T-helper 9 cell (primary cell): ENCODE results near the gene CAPRIN1.

Experiments used
- DNase-seq: peaks from one replicate; pipeline ENCODE4 v3.0.0-alpha.2; 2020
- total RNA-seq, 2 donors: gene quantifications; one replicate each; lab custom pipeline; 2026; lab: John Stamatoyannopoulos, UW

CAPRIN1 gene
- total RNA-seq = 177 to 291 reads per million in 2 donors

DNA sequence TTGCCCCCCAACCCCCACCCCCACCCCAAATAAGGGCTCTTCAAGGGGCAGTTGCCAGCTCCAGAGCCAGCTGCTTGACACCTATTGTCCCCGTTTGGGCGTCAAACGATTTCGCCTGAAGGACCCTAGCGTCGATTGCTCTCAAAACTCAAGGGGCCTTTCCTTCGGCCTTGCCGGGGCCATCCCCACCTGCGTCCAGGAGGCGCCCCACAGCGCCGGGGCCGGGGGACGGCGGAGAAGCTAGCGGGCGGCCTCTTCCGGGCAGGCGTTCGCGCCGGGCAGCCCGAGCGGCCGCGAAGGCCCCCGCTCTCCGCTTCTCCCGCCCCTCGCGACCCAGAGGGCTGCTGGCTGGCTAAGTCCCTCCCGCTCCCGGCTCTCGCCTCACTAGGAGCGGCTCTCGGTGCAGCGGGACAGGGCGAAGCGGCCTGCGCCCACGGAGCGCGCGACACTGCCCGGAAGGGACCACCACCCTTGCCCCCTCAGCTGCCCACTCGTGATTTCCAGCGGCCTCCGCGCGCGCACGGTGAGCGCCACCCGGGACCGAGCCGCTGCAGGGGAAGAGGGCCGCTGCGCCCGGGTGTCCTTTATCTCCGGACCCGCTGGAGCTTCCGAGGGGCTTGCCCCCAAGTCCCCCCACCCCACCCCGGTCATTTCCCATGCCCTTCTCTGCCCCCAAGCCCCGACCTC is at the start of gene CAPRIN1:
Gene CAPRIN1 (plus strand): TSS at position 383 of the 687 bp plus-strand sequence. CDS start 690 bp downstream, outside the sequence.
- DNase-seq = peak; percentile 73

GRCh38 chr11:34002420-34002819 is 49.1 kb upstream of the CAPRIN1 start:
- no peak for DNase-seq

GRCh38 chr11:34004236-34004635 is 47.3 kb upstream of the CAPRIN1 start:
- no peak for DNase-seq

- DNase-seq = no peak
Measured at GRCh38 chr11:34006876-34007275, 44.7 kb upstream of the CAPRIN1 start.

GRCh38 chr11:34012734-34013133 is 38.8 kb upstream of the CAPRIN1 start:
- DNase-seq = no peak

DNA sequence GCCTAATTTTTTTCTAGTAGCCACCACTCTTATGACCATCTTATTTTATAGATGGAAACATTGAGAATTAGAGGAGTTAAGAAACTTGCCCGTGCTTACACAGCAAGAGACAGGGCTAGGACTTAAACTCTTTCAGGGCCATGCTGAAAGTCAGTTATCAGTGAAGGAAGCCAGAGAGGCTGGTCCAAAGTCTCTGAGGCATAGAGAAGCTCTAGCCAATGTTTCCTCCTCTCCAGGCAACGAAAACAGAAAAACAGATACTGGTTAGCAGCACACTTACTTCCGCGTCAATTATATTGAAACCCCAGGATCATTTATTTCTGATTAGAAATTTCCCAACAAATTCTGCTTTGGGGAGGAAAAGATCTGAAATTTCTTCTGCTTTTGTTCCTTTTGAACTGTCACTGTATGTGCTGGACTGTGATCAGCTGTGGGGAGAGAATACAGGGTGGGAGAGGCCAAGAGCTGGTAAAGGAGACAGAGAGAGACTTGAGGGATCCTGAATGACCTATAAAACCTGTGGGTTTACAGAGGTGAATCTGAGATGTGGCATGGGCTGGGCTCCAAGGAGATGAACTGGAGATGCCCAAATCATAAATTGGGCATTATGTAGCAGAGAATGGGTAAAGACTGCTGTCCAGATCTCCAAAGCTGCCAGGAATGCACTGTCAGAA is 37.5 kb upstream of the CAPRIN1 start:
- DNase-seq = no peak

DNA sequence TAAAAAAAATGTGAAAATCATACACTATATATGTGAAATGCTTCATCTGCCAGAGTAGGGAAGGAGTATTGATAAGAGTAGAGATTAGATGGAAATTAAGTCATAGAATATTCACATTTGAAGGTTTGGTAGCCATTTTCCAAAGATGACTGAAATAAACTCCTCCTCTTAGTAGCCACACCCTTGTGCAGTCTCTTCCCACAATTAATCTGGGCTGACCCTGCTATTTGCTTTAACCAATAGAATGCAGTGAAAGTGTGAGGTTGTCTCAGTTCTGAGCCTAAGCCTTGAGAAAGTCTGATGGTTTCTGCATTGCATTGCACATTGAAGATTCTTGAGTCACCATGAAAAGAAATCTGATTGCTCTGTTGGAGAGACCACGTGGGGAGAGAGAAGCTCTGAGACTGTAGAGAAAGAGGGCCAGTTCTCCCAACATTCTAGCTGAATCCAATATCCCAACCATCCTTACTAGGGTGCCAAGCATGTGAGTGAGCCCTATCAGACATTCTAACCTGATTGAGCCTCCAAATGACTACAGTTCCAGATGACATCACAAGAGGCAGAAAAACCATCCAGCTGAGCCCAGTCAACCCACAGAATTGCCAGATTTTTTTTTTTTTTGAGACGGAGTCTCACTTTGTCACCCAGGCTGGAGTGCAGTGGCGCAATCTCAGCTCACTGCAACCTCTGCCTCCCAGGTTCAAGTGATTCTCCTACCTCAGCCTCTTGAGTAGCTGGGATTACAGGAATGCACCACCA is 29.4 kb upstream of the CAPRIN1 start:
- no peak for DNase-seq

- DNase-seq = no peak
Measured at GRCh38 chr11:34026432-34026831, 25.1 kb upstream of the CAPRIN1 start.

DNA sequence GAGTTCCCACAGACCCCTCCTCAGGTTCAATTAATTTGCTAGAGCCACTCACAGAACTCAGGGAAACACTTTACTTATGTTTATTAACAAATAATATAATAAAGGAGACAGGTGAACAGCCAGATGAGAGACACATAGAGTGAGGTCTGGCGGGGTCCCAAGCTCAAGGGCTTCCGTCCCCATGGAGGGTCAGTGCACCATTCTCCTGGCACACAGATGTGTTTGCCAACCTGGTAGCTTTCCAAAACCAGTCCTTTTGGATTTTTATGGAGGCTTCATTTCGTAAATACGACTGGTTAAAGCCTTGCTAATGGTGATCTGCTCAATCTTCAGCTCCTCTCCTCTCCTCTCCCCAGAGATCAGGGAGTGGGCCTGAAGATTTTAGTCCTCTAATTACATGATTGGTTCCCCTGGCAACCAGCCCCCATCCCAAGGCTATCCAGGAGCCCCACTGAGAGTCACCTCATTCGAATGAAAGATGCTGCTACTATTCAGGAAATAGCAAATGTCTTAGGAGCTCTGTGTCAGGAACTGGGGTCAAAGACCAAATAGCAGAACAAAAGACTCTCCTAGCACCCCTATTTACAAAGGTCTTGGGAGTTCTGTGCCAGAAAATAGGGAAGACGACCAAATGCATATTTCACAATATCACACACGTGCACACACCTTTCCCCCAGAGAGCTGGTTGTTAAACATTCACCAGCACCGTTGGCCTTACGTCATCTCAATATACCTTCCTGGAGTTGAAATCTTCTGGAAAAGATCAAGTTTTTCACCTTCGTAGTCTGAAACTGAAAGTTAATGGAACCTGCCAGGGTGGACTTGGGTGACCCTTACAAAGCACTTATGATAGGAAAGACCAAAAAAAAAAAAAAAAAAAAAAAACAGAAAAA is 23.8 kb upstream of the CAPRIN1 start:
- no peak for DNase-seq

DNA sequence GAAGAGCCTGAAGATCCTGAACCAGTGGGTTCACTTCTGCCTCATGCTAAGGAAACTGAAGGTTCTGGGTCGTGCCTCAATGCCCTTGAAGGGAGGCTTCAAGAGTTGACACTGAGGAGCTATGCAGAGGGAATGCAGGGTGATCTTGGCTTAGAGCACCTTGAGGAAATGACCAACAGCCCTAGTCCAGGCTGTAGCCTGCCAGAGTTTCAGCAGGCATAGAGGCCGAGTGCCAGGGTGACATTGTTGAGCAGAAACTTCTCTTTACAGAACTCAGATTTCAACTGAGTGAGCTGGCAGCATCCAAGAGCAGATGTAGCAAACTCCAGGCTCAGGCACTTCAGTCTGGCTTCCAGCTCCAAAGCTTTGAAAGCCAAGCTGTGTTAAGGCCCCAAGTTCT is 23.1 kb upstream of the CAPRIN1 start:
- DNase-seq = no peak

DNA sequence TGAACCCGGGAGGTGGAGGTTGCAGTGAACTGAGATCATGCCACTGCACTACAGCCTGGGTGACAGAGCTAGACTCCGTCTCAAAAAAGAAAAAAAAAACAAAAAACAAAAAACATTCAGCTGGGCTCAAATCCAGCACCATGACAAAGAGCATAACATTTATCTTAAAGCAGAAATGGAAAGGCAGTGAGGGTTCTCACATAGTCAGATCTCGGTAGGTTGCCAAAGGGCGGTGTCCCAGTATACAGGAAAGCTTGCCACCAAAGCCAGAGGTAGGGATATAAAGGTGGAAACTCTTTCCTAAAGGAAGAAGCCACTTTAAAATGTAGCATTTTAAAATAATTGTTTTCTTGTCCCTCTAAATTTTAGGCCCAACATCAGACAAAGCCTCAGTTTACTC is 22.4 kb upstream of the CAPRIN1 start:
- no peak for DNase-seq

GRCh38 chr11:34030382-34030781 is 21.1 kb upstream of the CAPRIN1 start:
- DNase-seq = no peak

- no peak for DNase-seq
Measured at GRCh38 chr11:34033399-34033798, 18.1 kb upstream of the CAPRIN1 start.

DNA sequence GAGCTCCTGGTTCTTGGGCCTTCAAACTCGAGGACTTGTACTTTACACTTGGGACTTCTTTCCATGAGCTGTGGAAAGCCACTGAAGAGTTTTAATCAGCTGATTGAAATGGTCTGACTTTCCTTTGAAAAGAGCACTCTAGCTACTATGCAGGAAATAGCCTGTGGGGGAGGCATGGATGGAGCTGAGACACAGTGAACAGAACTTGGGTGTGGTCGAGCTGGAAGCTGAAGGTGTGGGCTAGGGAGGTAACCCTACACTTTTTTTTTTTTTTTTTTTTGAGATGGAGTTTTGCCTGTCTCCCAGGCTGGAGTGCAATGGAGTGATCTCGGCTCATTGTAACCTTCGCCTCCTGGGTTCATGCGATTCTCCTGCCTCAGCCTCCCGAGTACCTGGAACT is 17.5 kb upstream of the CAPRIN1 start:
- DNase-seq = no peak

DNA sequence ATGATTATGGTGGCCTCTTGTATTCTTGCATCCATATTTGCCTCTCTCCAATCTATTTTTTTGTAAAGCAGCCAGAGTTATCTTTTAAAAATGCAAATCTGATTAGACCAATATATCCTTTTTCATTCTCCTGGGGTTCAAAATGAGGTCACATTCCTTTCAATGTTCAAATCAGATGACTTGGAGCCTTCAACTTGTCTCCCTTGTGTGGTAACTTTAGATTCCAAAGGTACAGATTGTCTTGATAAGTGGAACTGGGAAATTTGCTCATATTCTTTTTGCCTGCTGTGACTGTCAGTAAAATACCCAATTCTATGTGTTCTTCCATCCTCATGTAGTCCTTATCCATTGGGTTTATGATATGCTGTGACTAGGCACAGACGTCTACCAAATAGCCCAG is 15.1 kb upstream of the CAPRIN1 start:
- DNase-seq = no peak

DNA sequence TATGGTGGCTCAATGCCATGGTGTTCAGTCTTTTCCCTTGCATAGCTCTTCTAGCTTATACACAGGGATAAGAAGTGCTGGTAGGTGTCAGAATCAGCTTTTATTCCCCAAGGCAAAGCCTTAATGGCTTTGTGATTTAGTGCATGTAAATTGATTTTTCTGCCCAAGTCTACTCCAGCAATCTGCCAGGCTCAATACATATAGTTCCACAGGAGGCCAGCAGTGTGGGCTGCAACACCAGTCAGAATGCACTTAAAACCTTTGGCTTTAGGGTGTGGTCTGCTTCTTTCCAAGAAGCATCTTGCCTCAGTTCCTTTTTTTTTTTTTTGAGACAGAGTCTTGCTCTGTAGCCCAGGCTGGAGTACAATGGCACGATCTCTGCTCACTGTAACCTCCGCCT is 14.5 kb upstream of the CAPRIN1 start:
- DNase-seq = no peak

GRCh38 chr11:34040571-34040970 is 11.0 kb upstream of the CAPRIN1 start:
- DNase-seq = no peak

DNA sequence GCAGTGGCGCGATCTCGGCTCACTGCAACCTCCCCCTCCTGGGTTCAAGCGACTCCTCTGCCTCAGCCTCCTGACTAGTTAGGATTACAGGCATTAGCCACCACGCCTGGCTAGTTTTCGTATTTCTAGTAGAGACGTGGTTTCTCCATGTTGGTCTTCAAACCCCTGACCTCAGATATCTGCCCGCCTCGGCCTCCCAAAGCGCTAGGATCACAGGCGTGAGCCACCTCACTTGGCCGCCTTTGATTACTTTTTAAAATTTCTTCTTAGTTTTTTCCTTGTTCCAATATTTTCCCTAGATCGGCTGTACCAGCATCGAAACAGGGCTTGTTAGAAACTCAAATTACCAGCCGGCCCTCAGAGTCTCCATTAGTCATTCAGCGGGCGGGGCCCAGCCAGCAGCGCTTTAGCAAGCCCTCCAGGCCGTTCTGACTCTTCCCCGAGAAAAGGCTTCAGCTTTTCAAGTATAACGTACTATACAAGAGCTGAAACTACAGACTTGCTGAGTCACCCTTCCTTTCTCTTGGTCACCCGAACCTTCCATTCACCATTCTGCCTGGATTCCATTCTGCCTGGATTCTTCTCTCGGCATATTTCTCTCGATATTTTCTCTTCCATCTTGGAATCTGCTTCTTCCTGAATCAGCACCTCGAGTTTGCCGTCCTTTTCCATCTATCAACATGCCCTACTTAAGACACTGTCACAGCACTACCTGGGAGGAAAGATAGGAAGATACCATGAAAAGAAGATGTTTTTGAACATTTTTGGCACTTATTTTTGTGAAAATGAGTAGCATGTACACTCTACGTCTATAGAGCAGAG is 6.7 kb upstream of the CAPRIN1 start:
- no peak for DNase-seq

DNA sequence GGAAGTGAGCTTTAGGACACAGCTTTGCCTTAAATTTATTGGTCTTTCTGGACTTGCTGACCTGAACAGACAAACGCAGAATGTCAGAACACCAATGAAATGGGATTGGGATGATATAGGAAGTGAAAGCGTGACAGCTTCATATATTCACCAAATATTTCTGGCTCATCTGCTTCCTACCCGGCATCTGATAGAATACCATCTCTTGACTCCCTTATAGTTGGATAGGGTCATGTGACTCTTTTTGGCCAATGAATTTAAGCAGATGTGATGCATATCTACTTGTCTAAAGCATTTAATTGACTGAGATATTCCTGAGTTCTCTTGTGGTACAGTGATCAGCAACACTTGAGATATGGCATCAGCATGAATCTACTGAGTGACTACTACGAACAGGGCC is 2.5 kb upstream of the CAPRIN1 start:
- no peak for DNase-seq

GRCh38 chr11:34050581-34051348 is 766 bp upstream of the CAPRIN1 start:
- no peak for DNase-seq

DNA sequence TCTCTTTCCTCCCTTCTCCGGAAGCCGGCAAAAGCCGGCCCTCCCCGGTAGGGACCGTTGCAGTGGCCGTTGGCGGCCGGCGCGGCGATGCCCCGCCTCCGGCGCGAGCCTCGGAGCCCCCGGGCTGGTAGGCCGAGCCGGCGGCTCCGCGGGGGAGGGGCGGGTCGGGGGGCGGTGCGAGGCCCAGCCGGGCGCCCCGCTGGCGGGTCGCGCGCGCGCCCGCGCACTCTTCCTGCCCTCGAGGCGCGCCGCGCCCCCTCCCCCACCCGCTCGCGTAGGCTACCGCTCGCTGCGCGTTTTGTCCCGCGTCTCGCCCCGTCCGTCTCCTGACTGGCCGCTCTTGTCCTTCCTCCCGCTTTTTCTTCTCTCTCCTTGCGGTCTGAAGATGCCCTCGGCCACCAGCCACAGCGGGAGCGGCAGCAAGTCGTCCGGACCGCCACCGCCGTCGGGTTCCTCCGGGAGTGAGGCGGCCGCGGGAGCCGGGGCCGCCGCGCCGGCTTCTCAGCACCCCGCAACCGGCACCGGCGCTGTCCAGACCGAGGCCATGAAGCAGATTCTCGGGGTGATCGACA is 591 bp downstream of the CAPRIN1 start:
- DNase-seq = peak; percentile 89
